T-cell (primary cell): Measurements from ENCODE around the gene CENPT. TPM values are rescaled to one million over a fixed set of nuclear protein-coding genes. Genes with fewer than 3 reads are reported as not detected.

Source experiments
- ATAC-seq, 4 experiments: fragments of 200-7000 bp in 3 of 4; fragments of 150-1000 bp in 1 of 4; cut with Tn5 transposase; replicated peaks in 1 of 4; 1 replicate in 3 of 4; 2 replicates in 1 of 4; pipeline ENCODE4 v1.10.0; 2021; ENCODE audit warnings: moderate library complexity in 3 of 4, mild to moderate bottlenecking in 2 of 4, moderate number of reproducible peaks in 1 of 4
- CTCF ChIA-PET, 2 donors: fragments of 300-600 bp; sonication (Branson Sonifier 250); formaldehyde crosslinking; loops; one replicate each; lab custom pipeline; 2022; ENCODE audit warnings: antibody characterized with exemption in 2 of 2; lab: Charles Lee
- POLR2A ChIA-PET, 2 donors: fragments of 300-600 bp; sonication (Branson Sonifier 250); formaldehyde crosslinking; loops; one replicate each; lab custom pipeline; 2022; ENCODE audit warnings: antibody characterized with exemption in 2 of 2; lab: Charles Lee
- DNase-seq, 35 experiments: peaks; one replicate each; pipeline versions ENCODE4 v3.0.0 to v3.0.0-alpha.2; 2013 to 2023
- H3K27ac ChIP-seq: one replicate; pipeline ENCODE4 v1.5.1; 2013; ENCODE audit warnings: low read length
- H3K27me3 ChIP-seq, 2 experiments: replicated peaks in 1 of 2; 1 replicate in 1 of 2; 2 replicates in 1 of 2; pipeline versions ENCODE4 v1.6.1 to v1.7.0; 2013; ENCODE audit warnings: low read length in 1 of 2, mixed read lengths in 1 of 2; ENCODE audit not compliant: control insufficient read depth in 2 of 2, insufficient read depth in 2 of 2; ENCODE audit errors: extremely low read depth in 1 of 2
- H3K36me3 ChIP-seq, 2 donors: 1 replicate in 1 of 2; 2 replicates in 1 of 2; pipeline versions ENCODE4 v1.6.1 to v1.7.0; 2013; ENCODE audit warnings: low read length in 1 of 2; ENCODE audit not compliant: control insufficient read depth in 2 of 2, insufficient read depth in 1 of 2; ENCODE audit errors: extremely low read depth in 1 of 2
- H3K4me1 ChIP-seq, 2 experiments: 1 replicate in 1 of 2; 2 replicates in 1 of 2; pipeline versions ENCODE4 v1.6.1 to v1.7.0; 2013; ENCODE audit warnings: low read length in 2 of 2, mixed read lengths in 1 of 2; ENCODE audit not compliant: insufficient read depth in 2 of 2, control insufficient read depth in 1 of 2; ENCODE audit errors: extremely low read depth in 1 of 2
- H3K4me3 ChIP-seq, 2 donors: 1 replicate in 1 of 2; 2 replicates in 1 of 2; pipeline versions ENCODE4 v1.5.1 to v1.7.0; 2013; ENCODE audit warnings: mild to moderate bottlenecking in 2 of 2, low read length in 1 of 2, moderate library complexity in 1 of 2; ENCODE audit not compliant: control insufficient read depth in 1 of 2; ENCODE audit errors: extremely low read depth in 1 of 2
- H3K9me3 ChIP-seq: 2 replicates; pipeline ENCODE4 v1.7.0; 2013
- H3K27ac Mint-ChIP-seq, 2 donors: one replicate each; pipeline ENCODE4 v1.8.0; 2020 to 2021; ENCODE audit warnings: mild to moderate bottlenecking in 2 of 2, mixed read lengths in 2 of 2
- H3K27me3 Mint-ChIP-seq, 2 donors: one replicate each; pipeline ENCODE4 v1.8.0; 2021 to 2022; ENCODE audit warnings: mixed read lengths in 2 of 2
- H3K36me3 Mint-ChIP-seq: one replicate; pipeline ENCODE4 v1.8.0; 2021; ENCODE audit warnings: mixed read lengths
- H3K4me1 Mint-ChIP-seq, 3 donors: one replicate each; pipeline ENCODE4 v1.8.0; 2020 to 2022; ENCODE audit warnings: mixed read lengths in 3 of 3, mild to moderate bottlenecking in 1 of 3
- H3K4me3 Mint-ChIP-seq, 3 donors: one replicate each; pipeline ENCODE4 v1.8.0; 2020 to 2022; ENCODE audit warnings: mild to moderate bottlenecking in 3 of 3, mixed read lengths in 3 of 3, moderate library complexity in 3 of 3
- H3K9me3 Mint-ChIP-seq, 3 donors: one replicate each; pipeline ENCODE4 v1.8.0; 2020 to 2022; ENCODE audit warnings: mixed read lengths in 3 of 3
- WGBS: methylation state at CpG from one replicate; pipeline ENCODE4 v1.1.5; 2013; ENCODE audit warnings: missing lambda C conversion rate; ENCODE audit not compliant: insufficient coverage; 5-methylcytosine and 5-hydroxymethylcytosine counted together
- total RNA-seq, 35 experiments: library from RNA in 6 of 35; stranded (reverse) in 6 of 35; fragments of 120-200 nt in 1 of 35; gene quantifications; one replicate each; pipeline versions ENCODE4 v1.2.1 to v1.2.4 and lab custom pipeline; 2013 to 2026

Gene CENPT
- total RNA-seq, 5 donors from 2014 or later (not counting 1 experiment from before 2014, with no cell fraction given) = 85.0 to 117 (median 111) TPM

DNA sequence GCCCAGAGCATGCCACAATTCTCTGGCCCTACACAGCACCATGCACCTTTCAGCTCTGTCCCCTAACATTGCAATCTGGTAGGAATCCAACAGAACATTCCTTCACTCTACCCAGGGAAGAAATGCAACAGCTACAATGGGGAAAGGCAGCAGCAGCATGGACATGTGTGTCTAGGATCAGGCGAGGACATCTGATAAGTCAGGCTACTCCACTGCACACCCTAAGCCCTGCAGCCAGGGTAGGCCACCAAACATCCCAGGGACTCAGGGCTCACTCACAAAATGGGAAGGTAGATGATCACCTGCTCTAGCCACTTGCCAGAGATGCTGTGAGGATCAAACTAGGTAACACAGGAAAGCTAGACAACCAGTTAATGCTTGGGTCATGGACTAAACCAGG lies 46.3 kb downstream of the CENPT start:
- no peak overlapping the region for H3K27ac ChIP-seq
- Mint-ChIP-seq H3K36me3 (peaks cover 43% of the 10 kb centered on the region), H3K4me1 (peaks cover 74 to 79% (median 77%) of the 10 kb centered on the region in 3 donors), H3K27ac (peak overlapping the region; percentile 79 to 82), H3K27me3 (no peaks in the 10 kb centered on the region), H3K9me3 (no peaks in the 10 kb centered on the region), H3K4me3 (peak overlapping the region in 1 of 3 donors; percentile 65)
- no peaks in the 10 kb centered on the region for H3K9me3 ChIP-seq
- no peak overlapping the region for H3K4me3 ChIP-seq
- POLR2A ChIA-PET = no interaction called here
- no CpG with 5 or more reads among the region's 1 CpG for WGBS
- ATAC-seq (no peak), DNase-seq (no peak)
- peaks cover 2 to 24% of the 10 kb centered on the region in 2 donors for H3K36me3 ChIP-seq
- CTCF ChIA-PET = interaction anchor here in 1 of 2 donors (0.6 to 0.7 kb wide), 3 partner anchors 33 to 283 kb away, joined by 3 to 4 read pairs (median 3); no protein-coding TSS in a partner anchor
- H3K4me1 ChIP-seq = peaks cover 41 to 52% of the 10 kb centered on the region in 2 experiments
- no peaks in the 10 kb centered on the region for H3K27me3 ChIP-seq

DNA sequence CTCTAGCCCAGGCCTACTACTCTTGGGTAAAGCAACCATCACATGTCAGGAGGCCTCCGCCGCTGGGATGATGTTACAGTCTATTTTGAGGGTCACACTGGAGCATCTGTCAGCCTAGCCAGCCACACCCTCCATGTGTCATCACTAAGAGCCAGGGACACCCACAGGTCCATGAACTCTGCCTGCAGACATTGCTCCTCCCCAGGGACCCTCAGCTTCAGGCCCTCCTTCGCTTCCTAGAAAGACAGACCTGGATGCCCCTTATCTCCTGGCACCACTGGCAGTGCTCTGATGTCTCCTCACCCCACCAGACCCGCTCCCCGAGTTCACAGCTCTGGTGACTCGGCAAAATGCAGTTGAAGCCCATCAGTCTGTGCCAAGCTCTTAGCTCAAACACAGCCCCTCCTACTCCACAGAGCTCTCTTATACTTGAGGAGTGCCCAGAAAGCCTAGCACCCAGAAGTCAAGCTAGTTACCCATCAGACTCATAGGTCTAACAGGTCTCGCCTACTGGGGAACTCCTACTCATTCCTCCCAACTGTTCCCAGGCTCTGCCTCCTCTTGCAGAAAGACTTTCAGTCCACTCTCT lies 47.1 kb downstream of the CENPT start:
- POLR2A ChIA-PET = no interaction called here
- Histone ChIP-seq H3K27ac (no peak overlapping the region), H3K4me1 (peaks cover 35 to 44% of the 10 kb centered on the region in 2 experiments), H3K36me3 (peaks cover 2 to 25% of the 10 kb centered on the region in 2 donors), H3K27me3 (no peaks in the 10 kb centered on the region), H3K4me3 (no peak overlapping the region), H3K9me3 (no peaks in the 10 kb centered on the region)
- Mint-ChIP-seq H3K27me3 (no peaks in the 10 kb centered on the region), H3K27ac (peak overlapping the region; percentile 25 to 79), H3K4me1 (peaks cover 72 to 79% (median 74%) of the 10 kb centered on the region in 3 donors), H3K4me3 (no peak overlapping the region), H3K9me3 (no peaks in the 10 kb centered on the region), H3K36me3 (peaks cover 43% of the 10 kb centered on the region)
- DNase-seq = no peak
- 83% methylated on average over 5 of the region's 7 CpGs for WGBS
- CTCF ChIA-PET = interaction anchor here in 1 of 2 donors (0.5 to 0.7 kb wide), 2 partner anchors 16 to 33 kb away, joined by 3 read pairs; no protein-coding TSS in a partner anchor
- no peak for ATAC-seq

- Histone ChIP-seq H3K9me3 (no peaks in the 10 kb centered on the region), H3K27me3 (no peaks in the 10 kb centered on the region), H3K4me1 (peaks cover 10 to 14% of the 10 kb centered on the region in 2 experiments), H3K36me3 (peaks cover 4 to 19% of the 10 kb centered on the region in 2 donors), H3K27ac (no peak overlapping the region), H3K4me3 (no peak overlapping the region)
- DNase-seq (no peak), ATAC-seq (no peak)
- H3K27me3 Mint-ChIP-seq = no peaks in the 10 kb centered on the region
- no peak overlapping the region for H3K4me3 Mint-ChIP-seq
- H3K9me3 Mint-ChIP-seq = no peaks in the 10 kb centered on the region
- ChIA-PET CTCF (no interaction called here), POLR2A (no interaction called here)
- H3K36me3 Mint-ChIP-seq = peaks cover 34% of the 10 kb centered on the region
- H3K27ac Mint-ChIP-seq = no peak overlapping the region
- WGBS = no CpG with 5 or more reads among the region's 5 CpGs
- H3K4me1 Mint-ChIP-seq = peaks cover 39 to 44% (median 39%) of the 10 kb centered on the region in 3 donors
These were observed 51.3 kb downstream of the CENPT start for GRCh38 chr16:67796099-67796718.

DNA sequence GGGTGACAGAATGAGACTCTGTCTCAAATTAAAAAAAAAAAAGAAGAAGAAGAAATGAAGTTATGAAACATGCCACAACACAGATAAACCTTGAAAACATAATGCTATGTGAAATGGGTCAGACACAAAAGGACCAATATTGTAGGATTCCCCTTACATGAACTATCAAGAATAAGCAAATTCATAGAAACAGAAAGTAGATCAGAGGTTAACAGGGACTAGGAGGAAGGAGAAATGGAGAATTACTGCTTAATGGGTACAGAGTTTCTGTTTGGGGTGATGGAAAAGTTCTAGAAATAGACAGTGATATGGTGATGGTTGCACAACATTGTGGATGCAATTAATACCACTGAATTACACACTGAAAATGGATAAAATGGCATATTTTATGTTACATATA lies 57.4 kb downstream of the CENPT start:
- POLR2A ChIA-PET = no interaction called here
- CTCF ChIA-PET = interaction anchor here in 1 of 2 donors (0.6 kb wide), 1 partner anchor 688 kb away, joined by 3 read pairs; no protein-coding TSS in a partner anchor
- Mint-ChIP-seq H3K4me3 (no peak overlapping the region), H3K27ac (no peak overlapping the region), H3K9me3 (no peaks in the 10 kb centered on the region), H3K36me3 (peaks cover 6% of the 10 kb centered on the region), H3K27me3 (no peaks in the 10 kb centered on the region), H3K4me1 (peaks cover 7 to 18% (median 15%) of the 10 kb centered on the region in 3 donors)
- H3K9me3 ChIP-seq = no peaks in the 10 kb centered on the region
- H3K27me3 ChIP-seq = no peaks in the 10 kb centered on the region
- no peak for ATAC-seq
- H3K36me3 ChIP-seq = peaks cover 0 to 2% of the 10 kb centered on the region in 2 donors
- no peak overlapping the region for H3K4me3 ChIP-seq
- no peak overlapping the region for H3K27ac ChIP-seq
- no peaks in the 10 kb centered on the region for H3K4me1 ChIP-seq
- no peak for DNase-seq

DNA sequence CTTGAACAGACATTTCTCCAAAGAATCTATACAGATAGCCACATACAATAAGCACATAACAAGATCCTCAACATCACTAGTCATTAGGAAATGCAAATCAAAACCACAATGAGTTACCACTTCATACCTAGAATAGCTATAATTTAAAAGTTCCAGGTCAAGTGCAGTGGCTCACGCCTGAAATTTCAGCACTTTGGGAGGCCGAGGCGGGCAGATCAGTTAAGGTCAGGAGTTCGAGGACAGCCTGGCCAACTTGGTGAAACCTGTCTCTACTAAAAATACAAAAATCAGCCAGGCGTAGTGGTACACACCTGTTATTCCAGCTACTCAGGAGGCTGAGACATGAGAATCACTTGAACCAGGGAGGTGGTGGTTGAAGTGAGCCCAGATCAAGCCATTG lies 61.0 kb downstream of the CENPT start:
- peaks cover 0 to 2% of the 10 kb centered on the region in 2 donors for H3K36me3 ChIP-seq
- peak overlapping the region in 1 of 2 donors; percentile 3 for H3K27ac Mint-ChIP-seq
- no peaks in the 10 kb centered on the region for H3K27me3 ChIP-seq
- peaks cover 6% of the 10 kb centered on the region for H3K36me3 Mint-ChIP-seq
- CTCF ChIA-PET = no interaction called here
- H3K9me3 Mint-ChIP-seq = no peaks in the 10 kb centered on the region
- ATAC-seq (no peak), DNase-seq (no peak)
- H3K4me1 ChIP-seq = peaks cover 2 to 10% of the 10 kb centered on the region in 2 experiments
- H3K4me3 Mint-ChIP-seq = no peak overlapping the region
- POLR2A ChIA-PET = no interaction called here
- no peak overlapping the region for H3K4me3 ChIP-seq
- WGBS = 71% methylated on average over 1 of the region's 5 CpGs
- no peaks in the 10 kb centered on the region for H3K27me3 Mint-ChIP-seq
- H3K9me3 ChIP-seq = no peaks in the 10 kb centered on the region
- peaks cover 21 to 30% (median 22%) of the 10 kb centered on the region in 3 donors for H3K4me1 Mint-ChIP-seq
- H3K27ac ChIP-seq = no peak overlapping the region

DNA sequence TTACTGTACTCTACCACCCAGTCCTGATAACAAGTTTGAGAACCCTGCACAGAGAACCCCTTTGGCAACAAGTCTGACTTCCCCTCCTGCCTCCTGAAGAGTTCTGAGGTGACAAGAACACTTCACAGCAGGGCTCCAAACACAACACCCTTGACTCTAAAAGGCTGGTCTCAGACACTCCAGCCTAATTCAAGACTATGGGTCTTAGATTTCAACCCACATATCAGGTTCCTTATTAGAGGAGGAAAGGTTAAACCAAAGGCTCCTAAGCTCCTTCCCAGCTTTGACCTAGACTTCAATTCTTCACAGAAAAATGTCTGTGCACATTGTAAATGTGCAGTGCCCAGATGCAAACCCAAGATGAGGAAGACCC lies 64.2 kb downstream of the CENPT start:
- ChIA-PET CTCF (interaction anchor here in 1 of 2 donors (0.7 kb wide), 1 partner anchor 794 kb away, joined by 9 read pairs; no protein-coding TSS in a partner anchor), POLR2A (no interaction called here)
- H3K4me1 ChIP-seq = peaks cover 11 to 22% of the 10 kb centered on the region in 2 experiments
- Mint-ChIP-seq H3K9me3 (no peaks in the 10 kb centered on the region), H3K27me3 (no peaks in the 10 kb centered on the region), H3K4me3 (no peak overlapping the region), H3K27ac (peak overlapping the region; percentile 23 to 61), H3K4me1 (peaks cover 35 to 46% (median 35%) of the 10 kb centered on the region in 3 donors), H3K36me3 (peaks cover 8% of the 10 kb centered on the region)
- DNase-seq (no peak), ATAC-seq (no peak)
- H3K9me3 ChIP-seq = no peaks in the 10 kb centered on the region
- no peaks in the 10 kb centered on the region for H3K27me3 ChIP-seq
- no peak overlapping the region for H3K27ac ChIP-seq
- no peak overlapping the region for H3K4me3 ChIP-seq
- H3K36me3 ChIP-seq = no peaks in the 10 kb centered on the region
